Measurements from ENCODE around the gene RASD1. TPM values are rescaled to one million over a fixed set of nuclear protein-coding genes. Genes with fewer than 3 reads are reported as not detected.

RASD1 gene
- total RNA-seq, 1 donor from 2014 or later: 2.1 TPM

- TF ChIP-seq, protein P1, sequence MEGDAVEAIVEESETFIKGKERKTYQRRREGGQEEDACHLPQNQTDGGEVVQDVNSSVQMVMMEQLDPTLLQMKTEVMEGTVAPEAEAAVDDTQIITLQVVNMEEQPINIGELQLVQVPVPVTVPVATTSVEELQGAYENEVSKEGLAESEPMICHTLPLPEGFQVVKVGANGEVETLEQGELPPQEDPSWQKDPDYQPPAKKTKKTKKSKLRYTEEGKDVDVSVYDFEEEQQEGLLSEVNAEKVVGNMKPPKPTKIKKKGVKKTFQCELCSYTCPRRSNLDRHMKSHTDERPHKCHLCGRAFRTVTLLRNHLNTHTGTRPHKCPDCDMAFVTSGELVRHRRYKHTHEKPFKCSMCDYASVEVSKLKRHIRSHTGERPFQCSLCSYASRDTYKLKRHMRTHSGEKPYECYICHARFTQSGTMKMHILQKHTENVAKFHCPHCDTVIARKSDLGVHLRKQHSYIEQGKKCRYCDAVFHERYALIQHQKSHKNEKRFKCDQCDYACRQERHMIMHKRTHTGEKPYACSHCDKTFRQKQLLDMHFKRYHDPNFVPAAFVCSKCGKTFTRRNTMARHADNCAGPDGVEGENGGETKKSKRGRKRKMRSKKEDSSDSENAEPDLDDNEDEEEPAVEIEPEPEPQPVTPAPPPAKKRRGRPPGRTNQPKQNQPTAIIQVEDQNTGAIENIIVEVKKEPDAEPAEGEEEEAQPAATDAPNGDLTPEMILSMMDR (IDR thresholded peaks at IDR 0.05; ENCODE audit: unreplicated experiment): no peak
- no peak overlapping the region for H3K27ac Mint-ChIP-seq
- H3K36me3 Mint-ChIP-seq: no peaks in the 10 kb centered on the region
- H3K27me3 Mint-ChIP-seq (ENCODE audit: low read depth): no peaks in the 10 kb centered on the region
- no peak for DNase-seq (ENCODE audit: low spot score in 2 of 2, unreplicated experiment in 2 of 2)
- no peaks in the 10 kb centered on the region for H3K9me3 Mint-ChIP-seq
- no peak overlapping the region for H3K4me3 Mint-ChIP-seq
- peaks cover 20% of the 10 kb centered on the region for H3K4me1 Mint-ChIP-seq
Observed at GRCh38 chr17:17511293-17511741, 15.1 kb upstream of the RASD1 start.

GRCh38 chr17:17510456-17511292 is 14.5 kb upstream of the RASD1 start:
- H3K27ac Mint-ChIP-seq: no peak overlapping the region
- H3K27me3 Mint-ChIP-seq (ENCODE audit: low read depth): no peaks in the 10 kb centered on the region
- H3K9me3 Mint-ChIP-seq: no peaks in the 10 kb centered on the region
- DNase-seq (ENCODE audit: low spot score in 2 of 2, unreplicated experiment in 2 of 2): no peak
- H3K4me1 Mint-ChIP-seq: peaks cover 13% of the 10 kb centered on the region
- no peaks in the 10 kb centered on the region for H3K36me3 Mint-ChIP-seq
- TF ChIP-seq, protein P1 (IDR thresholded peaks at IDR 0.05; ENCODE audit: unreplicated experiment): no peak
- H3K4me3 Mint-ChIP-seq: no peak overlapping the region

DNA sequence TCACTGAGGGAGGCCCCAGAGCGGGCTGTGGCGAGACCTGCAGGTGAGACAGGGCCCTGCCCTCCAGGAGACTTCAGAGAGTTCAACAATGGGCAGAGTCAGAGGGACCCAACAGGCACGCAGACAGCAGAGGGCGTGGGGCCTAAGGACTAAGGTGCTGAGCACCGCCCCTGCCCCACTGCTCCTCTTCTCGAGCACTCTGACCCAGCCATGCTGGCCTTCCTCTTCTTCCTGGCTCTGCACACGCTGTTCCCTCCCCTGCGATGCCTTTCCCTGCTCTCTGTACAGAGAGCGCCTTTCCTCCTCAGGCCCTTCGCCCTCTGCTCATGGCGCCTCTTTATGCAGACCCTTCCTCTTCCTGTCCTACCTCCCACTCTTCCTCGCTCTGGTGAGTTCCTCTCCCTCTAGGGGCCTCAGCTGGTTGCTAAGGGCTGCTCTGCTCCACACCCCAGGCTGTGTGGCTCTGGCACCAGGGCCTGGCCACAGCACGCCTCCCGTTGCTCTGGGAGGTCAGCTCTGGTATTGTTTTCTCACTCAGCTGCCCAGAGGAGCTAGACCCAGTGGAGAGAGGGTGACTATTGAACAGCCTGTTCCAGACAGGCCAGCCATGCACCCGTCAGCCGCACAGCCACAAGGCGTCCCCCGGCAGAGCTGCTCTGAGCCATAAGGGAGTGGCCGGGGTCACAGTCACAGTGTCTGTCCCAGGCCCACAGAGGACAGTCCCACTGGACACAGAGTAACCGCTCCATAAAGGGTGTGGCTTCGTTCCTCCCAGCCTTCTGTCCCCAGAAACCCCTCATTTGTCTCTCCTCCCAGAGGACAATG is 13.6 kb upstream of the RASD1 start:
- no peaks in the 10 kb centered on the region for H3K27me3 Mint-ChIP-seq (ENCODE audit: low read depth)
- H3K4me3 Mint-ChIP-seq: no peak overlapping the region
- no peak for DNase-seq (ENCODE audit: low spot score in 2 of 2, unreplicated experiment in 2 of 2)
- TF ChIP-seq, protein P1 (IDR thresholded peaks at IDR 0.05; ENCODE audit: unreplicated experiment): no peak
- no peak overlapping the region for H3K27ac Mint-ChIP-seq
- H3K9me3 Mint-ChIP-seq: no peaks in the 10 kb centered on the region
- peaks cover 5% of the 10 kb centered on the region for H3K4me1 Mint-ChIP-seq
- no peaks in the 10 kb centered on the region for H3K36me3 Mint-ChIP-seq

- Mint-ChIP-seq H3K4me1 (no peaks in the 10 kb centered on the region), H3K27me3 (ENCODE audit: low read depth) (no peaks in the 10 kb centered on the region), H3K27ac (no peak overlapping the region), H3K4me3 (no peak overlapping the region), H3K9me3 (no peaks in the 10 kb centered on the region), H3K36me3 (no peaks in the 10 kb centered on the region)
- DNase-seq (ENCODE audit: low spot score in 2 of 2, unreplicated experiment in 2 of 2): no peak
- TF ChIP-seq, protein P1 (IDR thresholded peaks at IDR 0.05; ENCODE audit: unreplicated experiment): no peak
Observed at GRCh38 chr17:17508646-17509591, 12.7 kb upstream of the RASD1 start.

DNA sequence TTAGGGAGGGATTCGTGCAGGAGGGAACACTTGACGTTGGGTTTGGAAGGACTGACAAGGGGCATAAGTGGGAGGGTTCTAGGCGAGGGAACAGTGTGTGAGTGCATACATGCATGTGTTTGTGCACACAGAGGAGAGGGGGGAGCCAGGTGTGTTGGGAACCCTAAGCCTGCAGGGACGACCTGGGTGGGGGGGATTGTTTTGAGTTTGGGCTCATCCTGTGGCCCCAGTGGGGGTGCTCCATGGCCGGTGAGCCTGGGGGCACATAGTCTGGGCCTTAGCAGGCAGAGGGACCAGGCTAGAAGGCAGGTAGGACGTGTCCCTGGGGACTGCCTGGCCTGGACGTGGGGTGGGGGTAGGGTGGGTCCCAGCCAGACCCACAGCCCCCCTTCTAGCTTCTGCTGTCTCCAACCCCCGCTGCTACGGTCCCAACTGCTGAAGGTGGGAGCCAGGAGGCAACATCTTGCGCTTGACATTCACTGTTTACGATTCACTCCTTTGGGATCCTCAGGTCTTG is 11.9 kb upstream of the RASD1 start:
- Mint-ChIP-seq H3K27me3 (ENCODE audit: low read depth) (no peaks in the 10 kb centered on the region), H3K4me1 (no peaks in the 10 kb centered on the region), H3K9me3 (no peaks in the 10 kb centered on the region), H3K36me3 (no peaks in the 10 kb centered on the region), H3K27ac (no peak overlapping the region), H3K4me3 (no peak overlapping the region)
- TF ChIP-seq, protein P1 (IDR thresholded peaks at IDR 0.05; ENCODE audit: unreplicated experiment): no peak
- DNase-seq (ENCODE audit: low spot score in 2 of 2, unreplicated experiment in 2 of 2): no peak
